ENCODE measurements around the gene VEGFC.
A peak's percentile ranks its signal among the peaks of the same experiment; 100 is the strongest.

Gene VEGFC, protein sequence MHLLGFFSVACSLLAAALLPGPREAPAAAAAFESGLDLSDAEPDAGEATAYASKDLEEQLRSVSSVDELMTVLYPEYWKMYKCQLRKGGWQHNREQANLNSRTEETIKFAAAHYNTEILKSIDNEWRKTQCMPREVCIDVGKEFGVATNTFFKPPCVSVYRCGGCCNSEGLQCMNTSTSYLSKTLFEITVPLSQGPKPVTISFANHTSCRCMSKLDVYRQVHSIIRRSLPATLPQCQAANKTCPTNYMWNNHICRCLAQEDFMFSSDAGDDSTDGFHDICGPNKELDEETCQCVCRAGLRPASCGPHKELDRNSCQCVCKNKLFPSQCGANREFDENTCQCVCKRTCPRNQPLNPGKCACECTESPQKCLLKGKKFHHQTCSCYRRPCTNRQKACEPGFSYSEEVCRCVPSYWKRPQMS
- 0 to 0.07 reads per million in 2 donors for total RNA-seq

- DNase-seq, result peak in 1 of 5 experiments; percentile 60
Observed at GRCh38 chr4:176792326-176793059, at the start of gene VEGFC. VEGFC (minus strand) TSS chr4:176792922; CDS start chr4:176792311, 611 bp downstream.

- DNase-seq, result no peak
Observed at GRCh38 chr4:176841711-176842112, 49.0 kb upstream of the VEGFC start.

DNA sequence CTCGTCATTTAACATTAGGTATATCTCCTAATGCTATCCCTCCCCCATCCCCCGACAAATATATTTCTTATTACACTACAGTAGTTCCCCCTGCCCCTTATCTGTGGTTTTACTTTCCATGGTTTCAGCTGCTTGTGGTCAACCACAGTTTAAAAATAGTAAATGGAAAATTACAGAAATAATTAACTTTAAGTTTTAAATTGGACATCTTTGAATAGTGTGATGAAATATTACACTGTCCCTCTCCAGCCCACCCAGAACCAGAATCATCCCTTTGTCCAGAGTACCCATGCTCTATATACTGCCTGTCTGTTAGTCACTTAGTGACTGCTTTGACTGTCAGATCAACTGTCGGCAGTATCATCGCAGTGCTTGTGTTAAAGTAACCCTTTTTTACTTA is 47.4 kb upstream of the VEGFC start:
- no peak for DNase-seq

GRCh38 chr4:176839656-176840055 is 46.9 kb upstream of the VEGFC start:
- DNase-seq, result no peak

DNA sequence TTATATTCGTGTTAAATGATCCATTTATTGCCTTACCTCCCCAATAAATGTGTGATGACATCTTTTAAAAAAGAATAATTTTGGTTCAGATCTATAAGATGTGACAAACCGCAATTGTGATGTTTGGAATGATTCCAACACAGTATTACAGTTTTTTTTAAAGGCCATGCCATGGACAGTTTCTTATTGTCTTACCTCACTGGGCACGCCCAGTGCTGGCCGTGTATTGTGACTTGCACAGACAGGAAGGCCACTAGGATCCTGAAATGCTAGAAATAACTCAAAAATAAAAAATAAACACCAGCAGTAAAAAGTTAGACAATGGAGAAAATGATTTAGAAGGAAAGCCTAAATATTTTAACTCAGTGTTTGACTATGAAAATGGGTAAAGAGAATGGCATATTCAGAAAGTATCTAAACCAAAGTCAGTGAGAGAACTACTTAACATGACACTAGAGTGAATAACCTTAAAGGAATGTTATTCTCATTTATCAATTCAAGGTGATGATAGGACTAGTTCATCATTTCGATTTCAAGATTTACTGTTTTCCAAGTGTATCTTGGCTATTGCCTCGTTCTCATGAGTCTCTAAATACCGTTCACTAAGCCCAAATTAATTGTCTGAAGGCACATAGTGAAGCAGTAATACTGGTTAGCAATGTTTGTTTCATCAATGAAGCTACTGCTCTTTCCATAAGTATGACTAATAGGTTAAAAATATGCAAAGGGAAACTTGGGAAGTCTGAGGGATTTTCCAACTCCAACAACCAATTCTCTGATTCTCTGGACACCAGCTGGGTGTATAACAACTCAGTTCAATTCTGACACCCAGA is 46.1 kb upstream of the VEGFC start:
- DNase-seq, result no peak

DNA sequence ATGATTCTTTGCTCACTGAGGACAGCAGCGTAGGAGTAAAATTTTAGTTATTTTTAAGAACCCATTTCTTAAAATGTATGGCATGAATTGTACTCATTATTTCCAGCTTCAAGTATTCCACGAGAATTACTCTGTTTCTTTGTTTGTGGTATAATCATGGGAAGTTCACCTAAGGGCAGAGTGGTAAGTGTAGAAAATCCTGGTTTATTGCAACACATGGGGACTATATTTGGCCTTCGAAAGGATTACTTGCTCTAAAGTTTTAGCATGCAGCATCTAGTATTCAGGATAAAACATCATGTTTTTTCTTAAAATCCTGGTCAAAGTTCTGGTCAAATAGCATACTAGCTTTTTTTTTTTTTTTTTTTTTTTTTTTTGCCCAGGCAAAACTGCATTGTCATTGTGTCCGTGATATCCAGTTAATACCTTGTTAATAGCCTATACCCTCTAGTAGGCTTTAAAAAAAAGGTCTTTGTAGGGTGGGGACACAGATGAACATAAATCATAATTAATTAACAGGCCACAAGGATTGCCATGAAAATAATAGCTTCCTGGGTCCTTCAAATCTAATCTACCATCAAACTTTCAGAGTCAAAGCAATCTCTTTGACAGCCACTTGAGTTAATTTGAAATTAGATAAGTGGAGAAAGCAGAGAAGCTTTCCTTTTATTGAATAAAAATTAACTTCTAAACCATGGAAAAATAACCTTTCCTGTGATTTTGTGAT is 44.6 kb upstream of the VEGFC start:
- DNase-seq, result no peak

- DNase-seq, result no peak
Observed at GRCh38 chr4:176834531-176834930, 41.8 kb upstream of the VEGFC start.

- DNase-seq, result no peak
Observed at GRCh38 chr4:176833400-176834175, 40.9 kb upstream of the VEGFC start.

GRCh38 chr4:176830971-176831370 is 38.2 kb upstream of the VEGFC start:
- DNase-seq, result no peak

- no peak for DNase-seq
Observed at GRCh38 chr4:176825586-176825985, 32.9 kb upstream of the VEGFC start.

GRCh38 chr4:176824645-176825366 is 32.1 kb upstream of the VEGFC start:
- no peak for DNase-seq

GRCh38 chr4:176818531-176818930 is 25.8 kb upstream of the VEGFC start:
- no peak for DNase-seq

DNA sequence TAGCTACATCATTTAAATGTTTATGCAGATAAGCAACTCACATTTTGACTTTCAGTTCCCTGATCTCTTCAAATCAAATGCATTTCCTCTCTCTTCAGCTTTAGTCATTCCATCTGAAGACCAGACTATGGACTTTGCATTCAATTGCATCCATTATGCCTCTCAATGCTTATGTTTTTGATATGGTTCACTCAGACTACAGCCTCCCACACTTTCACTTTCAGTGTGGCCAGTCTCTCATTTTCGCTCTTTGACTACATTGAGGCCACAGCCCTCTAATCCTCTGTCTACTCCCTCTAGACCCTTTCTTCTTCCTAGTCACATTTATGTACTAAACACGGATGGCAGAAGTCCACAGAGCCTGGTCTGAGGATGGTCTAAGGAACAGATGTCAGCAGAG is 24.5 kb upstream of the VEGFC start:
- peak in 1 of 5 experiments; percentile 1 for DNase-seq

- no peak for DNase-seq
Observed at GRCh38 chr4:176814770-176815169, 22.0 kb upstream of the VEGFC start.

DNA sequence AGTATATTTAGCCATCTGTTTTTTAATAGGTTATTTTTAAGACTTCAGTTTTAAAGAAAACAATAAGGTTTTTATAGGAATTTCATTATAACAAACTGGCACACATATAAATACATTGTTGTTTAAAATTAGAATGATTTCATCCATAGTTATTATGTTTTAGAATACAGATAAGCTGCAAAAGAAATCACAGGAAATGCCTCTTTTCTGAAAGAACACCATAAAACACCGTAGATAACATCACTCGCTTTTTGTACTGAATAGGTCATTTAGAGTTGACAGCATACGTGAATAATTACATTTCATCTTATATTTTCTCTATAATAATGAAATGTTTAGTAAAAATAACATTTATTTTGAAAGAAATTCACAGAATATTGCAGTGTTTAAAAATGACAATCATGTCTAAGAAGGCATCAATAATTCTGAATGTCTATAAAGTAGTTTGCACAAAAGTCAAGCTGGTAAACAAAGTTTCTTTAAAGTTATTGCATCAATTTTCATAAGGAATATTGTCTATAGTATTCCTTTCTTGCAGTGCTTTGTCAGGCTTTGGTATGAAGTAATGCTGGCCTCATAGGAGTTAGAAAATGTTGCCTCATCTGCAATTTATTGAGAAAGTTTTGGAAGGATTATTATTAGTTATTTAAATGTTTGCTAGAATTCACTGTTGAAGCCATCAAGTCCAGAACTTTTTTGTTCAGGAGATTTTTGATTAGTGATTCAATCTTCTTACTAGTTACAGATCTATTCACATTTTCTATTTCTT is 17.9 kb upstream of the VEGFC start:
- no peak for DNase-seq

DNA sequence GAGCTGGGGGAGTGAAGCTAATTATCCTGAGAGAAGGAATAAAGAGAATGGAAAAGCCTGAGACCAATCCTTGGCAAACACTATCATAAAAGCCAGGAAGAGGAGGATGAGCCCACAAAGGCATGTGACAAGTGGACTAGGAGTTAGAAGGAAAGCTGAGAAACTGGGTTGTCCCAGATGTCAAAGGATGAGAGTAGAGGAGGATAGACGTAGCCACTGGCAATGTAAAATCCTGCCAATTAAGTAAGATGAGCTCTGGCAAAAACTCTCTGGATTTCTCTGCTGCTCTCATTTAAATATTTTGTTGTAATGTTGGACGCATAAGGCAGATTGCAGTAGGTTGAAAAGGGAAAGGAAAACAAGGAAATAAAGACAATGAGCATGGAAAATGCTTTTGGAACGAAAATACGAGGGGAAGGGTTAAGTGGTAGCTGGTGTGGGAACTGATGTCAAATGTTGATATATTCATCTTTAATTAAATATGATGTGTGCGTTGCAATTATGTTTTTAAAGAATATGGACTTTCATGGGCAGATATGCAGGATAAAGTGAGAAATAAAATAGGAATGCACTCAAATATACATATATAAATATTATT is 14.2 kb upstream of the VEGFC start:
- no peak for DNase-seq

DNA sequence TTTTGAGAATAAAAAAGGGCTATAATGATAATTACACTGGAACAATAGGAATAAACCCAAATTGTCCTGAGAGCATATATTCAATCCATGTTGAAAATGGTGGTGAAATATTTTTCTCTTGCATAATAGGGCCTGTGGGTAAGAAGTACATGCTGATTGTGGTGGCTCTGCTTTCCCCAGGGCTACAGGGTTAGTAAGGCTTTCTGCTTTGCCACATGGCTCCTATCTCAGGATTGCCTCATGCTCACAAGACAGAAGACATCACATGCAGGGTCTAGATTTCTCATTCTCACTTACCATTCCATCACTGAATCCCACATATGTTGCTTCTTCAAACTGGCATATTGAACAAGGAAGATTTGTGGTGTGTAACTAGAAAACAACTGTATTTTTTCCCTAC is 12.4 kb upstream of the VEGFC start:
- no peak for DNase-seq

DNA sequence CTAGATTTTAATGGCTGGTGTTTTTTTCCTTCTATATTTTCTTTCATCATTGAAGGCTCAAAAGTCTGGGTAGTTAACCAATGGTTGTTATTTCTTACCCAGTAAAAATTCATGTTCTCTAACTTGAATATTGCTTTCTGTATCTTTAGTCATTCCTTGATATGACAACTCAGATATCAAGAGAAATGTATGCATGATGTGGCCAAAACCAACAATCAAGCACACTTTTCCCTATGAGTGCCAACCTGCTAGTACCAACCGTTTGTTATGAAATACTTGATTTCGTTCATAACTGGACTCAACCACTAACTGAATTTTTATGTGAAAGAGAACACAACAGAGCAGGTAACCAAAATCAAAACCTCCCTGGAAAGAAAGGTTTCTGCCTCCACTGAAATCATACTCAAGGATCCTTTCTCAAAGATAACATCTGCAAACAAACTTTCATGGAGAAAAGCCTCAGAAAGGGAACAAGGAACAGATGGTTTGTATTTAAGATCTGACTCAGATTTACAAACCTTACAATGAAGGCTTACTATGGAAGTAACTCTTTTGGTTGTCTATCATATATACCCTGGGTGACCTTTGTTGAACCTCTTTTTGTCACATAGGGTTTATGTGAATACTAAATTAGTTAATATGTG is 8.3 kb upstream of the VEGFC start:
- DNase-seq, result no peak

- no peak for DNase-seq
Observed at GRCh38 chr4:176799653-176800052, 6.9 kb upstream of the VEGFC start.

Measured in T-helper 2 cell (primary cell).